VCaP (cell line): ENCODE measurements around the gene GNLY.

Source experiments
- H3K27ac ChIP-seq: fragments of 450-650 bp; 2 replicates; pipeline ENCODE4 v1.5.1; 2017
- CTCF ChIP-seq: fragments of 450-650 bp; conservative IDR thresholded peaks from 2 replicates; pipeline ENCODE4 v1.5.1; 2017; ENCODE audit warnings: mild to moderate bottlenecking, moderate library complexity

The GNLY gene

DNA sequence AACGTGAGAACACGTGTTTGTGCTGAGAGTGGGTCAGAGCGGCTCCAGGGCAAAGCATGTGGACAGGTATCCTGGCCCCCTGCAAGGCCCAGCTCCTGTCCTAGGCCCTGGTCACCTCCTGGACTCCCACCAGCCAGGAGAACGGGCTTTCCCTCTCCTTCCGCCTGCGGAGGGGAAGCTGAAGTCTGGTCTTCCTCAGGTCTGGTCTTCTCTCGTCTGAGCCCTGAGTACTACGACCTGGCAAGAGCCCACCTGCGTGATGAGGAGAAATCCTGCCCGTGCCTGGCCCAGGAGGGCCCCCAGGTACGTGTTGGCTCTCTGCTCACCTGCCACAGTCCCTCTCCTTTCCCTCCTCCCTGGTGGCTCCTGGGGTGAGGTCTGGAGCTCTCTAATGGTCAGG, 963 bp downstream of the GNLY start:
- TF ChIP-seq CTCF, result no peak
- H3K27ac ChIP-seq, result no peak overlapping the region

DNA sequence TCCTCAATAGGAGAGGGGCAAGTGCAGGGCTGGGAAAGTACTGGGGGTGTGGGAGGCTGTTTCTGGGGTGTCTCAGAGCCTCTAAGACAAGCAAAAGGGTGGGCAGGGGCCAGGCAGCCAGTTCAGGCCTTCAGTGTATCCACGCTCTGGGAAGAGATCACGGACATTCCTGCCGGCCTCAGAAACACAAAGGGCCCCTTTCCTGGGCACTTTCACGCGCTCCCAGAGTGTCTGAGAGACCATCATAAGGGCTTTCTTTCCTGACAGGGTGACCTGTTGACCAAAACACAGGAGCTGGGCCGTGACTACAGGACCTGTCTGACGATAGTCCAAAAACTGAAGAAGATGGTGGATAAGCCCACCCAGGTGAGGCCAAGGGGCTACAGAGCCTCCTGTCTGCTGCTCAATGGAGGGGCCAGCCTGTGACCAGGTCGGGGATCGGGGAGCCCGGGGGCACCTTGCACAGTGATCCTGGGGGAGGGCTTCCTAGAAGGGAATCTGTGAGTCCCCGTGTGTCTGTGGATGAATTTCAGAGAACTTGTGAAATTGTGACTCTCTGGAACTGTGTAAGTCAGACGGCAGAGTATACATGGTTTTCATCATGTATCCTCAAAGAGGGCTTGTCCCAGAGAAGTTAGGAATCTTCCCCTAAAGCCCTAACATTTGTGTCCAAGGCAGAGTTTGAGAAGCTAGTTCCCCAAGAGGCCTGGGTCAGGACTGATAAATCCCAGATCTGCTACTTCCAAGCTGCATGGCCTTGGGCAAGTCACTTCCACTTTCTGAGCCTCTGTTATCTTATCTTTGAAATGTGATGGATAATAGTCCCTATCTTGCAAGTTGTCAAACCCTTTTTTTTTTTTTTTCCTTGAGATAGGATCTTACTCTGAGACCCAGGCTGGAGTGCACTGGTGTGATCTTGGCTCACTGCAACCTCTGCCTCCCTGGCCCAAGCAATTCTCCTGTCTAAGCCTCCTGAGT, 1.8 kb downstream of the GNLY start:
- no peak for TF ChIP-seq CTCF
- H3K27ac ChIP-seq, result no peak overlapping the region

DNA sequence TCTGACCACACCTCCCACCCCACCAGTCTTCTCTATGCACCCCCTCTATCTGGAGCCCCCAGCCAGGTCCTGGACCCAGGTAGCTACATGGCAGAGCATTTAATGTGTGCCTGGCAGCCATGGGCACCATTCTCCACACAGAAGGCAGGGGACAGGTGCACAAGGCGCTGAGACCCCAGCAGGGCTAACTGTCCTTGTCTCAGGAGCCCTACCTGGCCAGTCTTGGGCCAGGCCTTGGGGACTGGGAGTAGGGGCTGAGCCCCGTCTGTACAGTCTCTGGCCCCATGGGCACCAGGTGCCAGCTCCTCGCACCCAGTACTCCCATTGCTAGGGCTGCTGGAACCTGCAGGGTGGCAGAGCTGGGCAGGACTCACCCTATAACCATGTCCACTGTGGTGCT, 2.9 kb downstream of the GNLY start:
- TF ChIP-seq CTCF, result no peak
- no peak overlapping the region for H3K27ac ChIP-seq

DNA sequence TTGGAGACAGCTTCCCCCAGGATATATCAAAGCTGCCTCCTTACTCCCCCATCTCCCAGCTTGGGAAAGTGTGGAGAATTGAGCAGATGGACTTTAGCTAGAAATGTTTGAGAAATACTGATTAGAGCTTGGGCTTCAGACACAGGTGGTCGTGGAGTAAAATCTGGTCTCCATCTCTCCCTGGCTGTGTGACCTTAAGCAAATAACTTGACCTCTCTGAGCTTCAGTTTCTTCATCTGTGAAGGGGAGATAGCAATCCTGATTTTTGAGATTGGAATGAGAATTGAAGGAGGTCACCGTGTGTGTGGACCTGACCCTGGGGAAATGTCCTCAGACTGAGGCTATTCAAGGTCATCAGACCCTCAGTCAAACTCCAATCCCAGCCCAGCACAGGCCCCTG, 3.6 kb downstream of the GNLY start:
- no peak overlapping the region for H3K27ac ChIP-seq
- no peak for TF ChIP-seq CTCF

DNA sequence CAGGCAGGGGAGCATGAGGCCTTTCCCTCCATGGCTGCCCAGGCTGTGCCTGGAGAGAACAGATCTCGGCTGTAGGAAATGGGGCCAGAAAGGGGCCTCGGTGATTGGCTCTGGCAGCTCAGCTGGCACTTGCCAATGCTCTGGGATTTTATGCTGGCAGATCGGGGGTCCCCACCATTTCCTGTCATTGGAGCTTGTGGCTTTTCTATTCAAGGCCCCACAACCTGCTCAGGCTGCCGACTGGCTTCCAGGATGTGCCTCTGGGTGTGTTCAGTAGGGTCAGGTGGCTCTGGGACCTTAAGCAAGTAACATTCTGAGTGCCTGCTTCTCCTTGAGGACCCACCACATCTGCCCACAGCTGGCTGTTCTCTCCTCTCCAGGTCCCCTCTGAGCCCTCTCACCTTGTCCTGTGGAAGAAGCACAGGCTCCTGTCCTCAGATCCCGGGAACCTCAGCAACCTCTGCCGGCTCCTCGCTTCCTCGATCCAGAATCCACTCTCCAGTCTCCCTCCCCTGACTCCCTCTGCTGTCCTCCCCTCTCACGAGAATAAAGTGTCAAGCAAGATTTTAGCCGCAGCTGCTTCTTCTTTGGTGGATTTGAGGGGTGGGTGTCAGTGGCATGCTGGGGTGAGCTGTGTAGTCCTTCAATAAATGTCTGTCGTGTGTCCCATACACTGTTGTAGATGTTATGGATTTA, 4.2 kb downstream of the GNLY start:
- H3K27ac ChIP-seq, result no peak overlapping the region

GRCh38 chr2:85698880-85699254, 4.7 kb downstream of the GNLY start:
- no peak overlapping the region for H3K27ac ChIP-seq
- TF ChIP-seq CTCF, result no peak

More for the DNA sequence above, 4.2 kb downstream of the GNLY start:
- TF ChIP-seq CTCF, result no peak

GRCh38 chr2:85699325-85699724, 5.2 kb downstream of the GNLY start:
- no peak for TF ChIP-seq CTCF
- no peak overlapping the region for H3K27ac ChIP-seq
